Measurements from ENCODE around the gene SH3TC1. TPM values are rescaled to one million over a fixed set of nuclear protein-coding genes. Genes with fewer than 3 reads are reported as not detected.

The SH3TC1 gene
- total and polyA plus RNA-seq, 12 donors, result 1.5 to 58.7 (median 22.0) TPM

DNA sequence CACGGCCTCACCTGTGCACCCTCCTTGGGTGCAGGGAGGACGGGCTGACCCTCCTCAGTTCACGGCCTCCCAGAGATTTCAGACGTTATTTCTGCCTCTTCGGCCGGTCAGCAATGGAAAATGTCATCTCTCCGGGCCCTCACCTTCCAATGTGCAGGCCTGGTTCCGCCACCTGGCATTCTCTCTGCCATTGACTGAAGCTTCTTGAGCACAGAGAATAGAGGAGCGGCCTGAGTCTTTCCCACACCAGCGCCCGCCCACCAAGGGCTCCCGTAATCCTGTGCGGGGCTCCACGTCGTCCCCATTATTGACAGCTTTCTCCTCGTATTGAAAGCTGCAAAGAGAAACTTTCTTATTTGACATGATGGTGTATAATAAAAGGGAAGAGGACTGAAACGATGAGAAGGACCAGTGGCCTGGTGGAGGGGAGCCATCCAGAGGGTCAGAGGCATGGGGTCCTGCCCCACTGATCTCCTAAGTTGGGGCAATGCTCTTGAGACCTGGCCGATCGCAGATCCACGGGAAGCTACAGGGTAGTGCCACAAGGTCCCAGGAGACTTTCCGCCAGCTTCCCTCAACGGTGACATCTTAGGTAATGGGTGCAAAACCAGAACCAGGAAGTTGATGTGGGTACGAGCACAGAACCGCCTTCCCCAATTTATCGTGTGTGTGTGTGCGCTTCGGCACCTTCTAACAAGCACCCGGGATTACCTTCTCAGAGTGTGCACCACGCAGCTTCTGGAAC lies 91.0 kb downstream of the SH3TC1 start:
- intact Hi-C loops (cut with DNase I), result no loop called here
- H3K27me3 ChIP-seq, result no peaks in the 10 kb centered on the region

GRCh38 chr4:8290701-8290970 lies 91.5 kb downstream of the SH3TC1 start:
- no peak for DNase-seq
- Histone ChIP-seq H3K9me3 (replicated peaks in 1 of 3) (no peaks in the 10 kb centered on the region), H3K27me3 (no peaks in the 10 kb centered on the region), H3K4me1 (replicated peaks in 1 of 2) (no peaks in the 10 kb centered on the region), H3K36me3 (replicated peaks in 1 of 2) (no peaks in the 10 kb centered on the region), H3K4me3 (no peak overlapping the region), H3K27ac (no peak overlapping the region)
- no peak for TF ChIP-seq POLR2A (IDR thresholded peaks at IDR 0.05)
- TF ChIP-seq CTCF (IDR thresholded peaks at IDR 0.05), result no peak
- WGBS, 4 donors, result 86 to 91% (median 88%) methylated on average over 8 of the region's 8 CpGs
- intact Hi-C loops (cut with DNase I), result no loop called here

More for the DNA sequence above, 91.0 kb downstream of the SH3TC1 start:
- Histone ChIP-seq H3K4me1 (replicated peaks in 1 of 2) (no peaks in the 10 kb centered on the region), H3K36me3 (replicated peaks in 1 of 2) (no peaks in the 10 kb centered on the region), H3K27ac (no peak overlapping the region), H3K9me3 (replicated peaks in 1 of 3) (no peaks in the 10 kb centered on the region), H3K4me3 (no peak overlapping the region)
- TF ChIP-seq CTCF (IDR thresholded peaks at IDR 0.05), result no peak
- no peak for TF ChIP-seq POLR2A (IDR thresholded peaks at IDR 0.05)
- 87 to 92% (median 87%) methylated on average over 27 to 29 of the region's 29 CpGs for WGBS, 4 donors
- no peak for DNase-seq

Other genes with a start within 250 kb of the SH3TC1 start
- gene ABLIM2, start 40.5 kb upstream of the SH3TC1 start, total RNA-seq, result 10 to 100 TPM in 8 of 9 donors, 1 to 10 TPM in 1; 9.9 to 31.2 (median 15.4) TPM
- 10 to 100 TPM in 2 of 3 donors, 1 to 10 TPM in 1; 5.8 to 14.1 (median 10.5) TPM for gene ABLIM2, start 40.5 kb upstream of the SH3TC1 start, polyA plus RNA-seq
- 10 to 100 TPM in 1 of 9 donors, 1 to 10 TPM in 8; 2.3 to 10.6 (median 4.3) TPM for gene HTRA3, start 70.5 kb downstream of the SH3TC1 start, total RNA-seq
- gene HTRA3, start 70.5 kb downstream of the SH3TC1 start, polyA plus RNA-seq, result 10 to 100 TPM in 1 of 3 donors, 1 to 10 TPM in 2; 1.6 to 14.0 (median 4.0) TPM
- 10 to 100 TPM; 16.6 to 44.2 (median 26.2) TPM for gene ACOX3, start 241.4 kb downstream of the SH3TC1 start, total RNA-seq
- gene ACOX3, start 241.4 kb downstream of the SH3TC1 start, polyA plus RNA-seq, result 10 to 100 TPM; 10.4 to 29.4 (median 27.3) TPM
- gene TRMT44, start 241.5 kb downstream of the SH3TC1 start, total RNA-seq, result 10 to 100 TPM in 8 of 9 donors, 1 to 10 TPM in 1; 9.8 to 26.2 (median 14.7) TPM
- gene TRMT44, start 241.5 kb downstream of the SH3TC1 start, polyA plus RNA-seq, result 10 to 100 TPM in 1 of 3 donors, 1 to 10 TPM in 2; 6.0 to 12.9 (median 9.9) TPM

Measured in adrenal gland (tissue), 12 donors.